HT-29 (cell line): ENCODE results near the gene PINLYP. TPM values are rescaled to one million over a fixed set of nuclear protein-coding genes. Genes with fewer than 3 reads are reported as not detected.
A peak's percentile ranks its signal among the peaks of the same experiment; 100 is the strongest.

Experiments
- DNase-seq: peaks from one replicate; pipeline ENCODE4 v3.0.0-alpha.2; 2015; ENCODE audit warnings: low spot score
- total RNA-seq: library from RNA; depleted of rRNA; stranded (reverse); fragments of >200 nt; shearing (Covaris generic); gene quantifications from 2 replicates; pipeline ENCODE4 v1.2.3, GENCODE V29; 2014

Gene PINLYP
- total RNA-seq, 1 experiment from 2014 or later: not detected

DNA sequence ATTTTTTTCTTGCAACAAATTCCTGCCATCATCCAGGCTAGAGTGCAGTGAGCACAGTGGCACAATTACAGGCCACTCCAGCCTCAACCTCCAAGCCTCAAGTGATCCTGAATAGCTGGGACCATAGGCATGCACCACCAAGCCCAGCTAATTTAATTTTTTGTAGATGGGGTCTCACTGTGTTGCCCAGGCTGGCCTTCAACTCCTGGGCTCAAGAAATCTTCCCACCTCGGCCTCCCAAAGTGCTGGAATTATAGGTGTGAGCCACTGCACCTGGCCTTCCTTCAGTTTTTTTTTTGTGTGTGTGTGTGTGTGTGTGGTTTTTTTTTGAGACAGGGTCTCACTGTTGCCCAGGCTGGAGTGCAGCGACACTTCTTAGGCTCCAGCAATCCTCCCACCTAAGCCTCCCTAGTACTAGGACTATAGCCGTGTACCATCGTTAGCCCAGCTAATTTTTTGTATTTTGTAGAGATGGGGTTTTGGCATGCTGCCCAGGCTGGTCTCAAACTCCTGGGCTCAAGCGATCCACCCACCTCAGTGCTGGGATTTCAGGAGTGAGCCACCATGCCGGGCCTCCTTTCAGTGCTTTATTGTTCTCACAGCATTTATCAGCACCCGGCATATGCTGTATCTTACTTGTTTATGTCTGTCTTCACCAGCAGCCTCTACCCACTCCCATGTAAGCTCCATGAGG lies 30.4 kb downstream of the PINLYP start:
- no peak for DNase-seq

DNA sequence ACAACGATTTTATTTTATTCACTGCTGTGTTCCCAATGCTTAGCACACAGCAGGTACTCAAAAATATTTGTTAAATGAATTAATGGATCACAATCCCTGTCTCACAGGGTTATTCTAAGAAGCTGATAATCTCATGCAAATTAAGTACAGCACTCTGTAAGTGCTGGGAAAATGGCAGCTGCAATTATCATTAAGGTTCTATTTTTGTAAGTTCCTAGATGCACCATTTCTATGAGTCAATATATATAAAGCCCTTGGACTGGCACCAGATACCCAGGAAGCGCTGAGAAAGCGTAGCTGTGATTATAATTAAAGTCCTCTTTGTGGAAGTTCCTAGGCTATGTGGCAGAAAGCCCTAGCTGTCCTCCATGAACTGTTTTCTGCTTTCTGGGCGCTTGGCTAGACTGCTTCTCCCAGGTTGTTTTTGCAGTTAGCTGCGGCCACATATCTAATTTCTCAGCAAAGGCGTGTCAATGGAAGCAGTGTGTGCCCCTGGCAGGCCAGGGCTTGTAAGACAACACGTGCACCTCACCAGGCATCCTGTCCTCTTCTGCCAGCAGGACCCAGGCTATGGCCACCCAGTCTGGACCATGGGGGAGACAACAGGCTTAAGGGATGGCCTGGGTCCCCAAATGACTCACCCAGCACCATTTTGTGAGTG lies 31.1 kb downstream of the PINLYP start:
- no peak for DNase-seq

DNA sequence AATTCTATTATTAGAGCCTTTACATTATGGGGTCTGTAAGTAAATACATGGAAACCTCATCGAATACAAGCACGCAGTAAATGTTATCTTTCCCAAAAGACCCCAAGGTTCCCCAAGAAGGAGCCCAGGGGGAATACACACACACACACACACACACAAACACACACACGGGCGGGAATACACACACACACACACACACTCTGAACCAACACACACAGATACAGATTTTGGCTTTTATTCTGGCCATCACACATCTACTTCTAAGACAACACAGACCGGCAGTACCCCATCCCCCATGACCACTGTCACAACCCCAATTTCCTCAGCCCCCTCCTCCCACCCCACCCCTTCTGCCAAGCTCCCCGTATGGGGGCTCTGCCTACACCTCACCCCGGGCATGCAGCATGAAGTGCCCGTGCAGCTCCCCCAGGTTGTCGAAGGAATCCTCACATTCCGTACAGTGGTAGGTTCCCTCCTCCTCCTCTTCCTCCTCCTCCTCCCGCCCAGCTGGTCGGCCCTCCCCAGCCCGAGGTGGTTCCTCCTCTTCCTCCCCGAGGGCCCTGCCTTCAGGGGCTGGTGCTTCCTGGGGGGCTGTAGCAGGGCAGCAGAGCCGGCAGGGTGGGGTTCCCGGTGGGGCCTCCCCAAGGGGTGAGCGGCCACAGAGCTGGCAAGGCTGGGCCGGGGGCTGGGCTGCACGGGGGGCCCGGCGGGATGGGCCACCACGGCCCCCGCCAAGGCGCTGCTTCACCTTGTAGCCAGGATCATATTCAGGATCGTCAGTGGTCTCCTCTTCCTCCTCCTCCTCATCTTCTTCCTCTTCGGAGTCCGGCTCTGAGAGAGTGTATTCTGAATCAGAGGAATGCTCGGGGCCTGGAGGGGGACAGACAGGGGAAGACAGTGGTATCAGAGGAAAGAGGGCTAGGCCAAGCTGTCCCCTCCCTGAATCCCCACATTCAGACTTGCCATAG lies 31.9 kb downstream of the PINLYP start:
- no peak for DNase-seq

DNA sequence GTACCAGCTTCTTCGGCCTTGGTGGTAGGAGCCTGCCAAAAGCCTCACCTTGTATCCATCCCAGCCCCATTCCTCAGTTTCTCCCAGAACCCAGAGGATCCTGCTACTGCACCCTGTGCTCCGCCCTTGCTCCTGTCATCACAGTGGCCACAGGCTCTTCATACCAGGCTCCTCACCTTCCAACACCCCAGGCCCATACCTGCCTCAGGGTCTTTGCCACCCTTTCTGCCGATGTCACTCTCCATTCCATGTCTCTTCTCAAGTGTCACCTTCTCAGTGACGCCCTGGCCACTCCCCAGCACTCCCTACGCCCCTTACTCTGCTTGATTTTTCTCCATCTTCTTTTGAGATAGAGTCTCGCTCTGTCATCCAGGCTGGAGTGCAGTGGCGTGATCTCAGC lies 34.3 kb downstream of the PINLYP start:
- DNase-seq: no peak

DNA sequence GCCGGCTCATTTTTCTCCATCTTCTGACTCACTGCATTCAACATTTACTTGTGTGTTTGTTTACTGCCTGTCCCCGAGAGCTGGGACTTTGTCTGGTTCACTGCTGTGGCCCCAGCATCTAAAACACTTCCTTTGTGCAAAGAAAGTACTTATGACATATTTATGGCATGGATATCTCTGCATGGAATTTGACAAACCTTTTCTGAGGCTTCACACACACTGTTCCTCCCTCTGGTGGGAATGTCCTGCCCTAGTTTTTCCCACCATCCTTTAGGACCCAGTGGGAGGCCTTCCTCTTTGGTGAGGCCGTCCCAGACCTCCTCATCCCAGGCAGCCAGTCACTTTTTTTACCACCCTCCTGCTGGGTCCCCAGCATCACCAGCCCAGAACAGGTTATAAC lies 34.9 kb downstream of the PINLYP start:
- DNase-seq: no peak

DNA sequence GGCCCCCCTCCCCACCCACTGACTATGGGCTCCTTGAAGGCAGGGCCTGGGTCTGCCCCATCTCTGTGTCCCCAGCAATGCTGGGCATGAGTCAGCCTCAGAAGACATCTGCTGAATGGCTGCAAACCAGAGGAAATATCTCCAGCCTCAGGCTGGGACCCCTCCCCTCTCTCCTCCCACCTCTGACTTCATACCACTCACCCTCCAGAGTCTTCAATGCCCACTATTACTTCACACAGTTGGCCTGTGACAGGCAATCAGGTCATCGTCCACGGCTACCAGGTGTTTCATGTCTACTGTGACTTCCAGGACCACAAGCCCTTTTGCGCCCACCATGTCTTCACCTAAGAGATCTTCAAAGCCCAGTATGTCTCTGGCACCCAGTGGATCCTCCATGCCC lies 36.2 kb downstream of the PINLYP start, which contains the start of gene SRRM5:
SRRM5 (plus strand) TSS at position 301 of the 400 bp plus-strand sequence; CDS start at position 335, 34 bp downstream.
- no peak for DNase-seq

DNA sequence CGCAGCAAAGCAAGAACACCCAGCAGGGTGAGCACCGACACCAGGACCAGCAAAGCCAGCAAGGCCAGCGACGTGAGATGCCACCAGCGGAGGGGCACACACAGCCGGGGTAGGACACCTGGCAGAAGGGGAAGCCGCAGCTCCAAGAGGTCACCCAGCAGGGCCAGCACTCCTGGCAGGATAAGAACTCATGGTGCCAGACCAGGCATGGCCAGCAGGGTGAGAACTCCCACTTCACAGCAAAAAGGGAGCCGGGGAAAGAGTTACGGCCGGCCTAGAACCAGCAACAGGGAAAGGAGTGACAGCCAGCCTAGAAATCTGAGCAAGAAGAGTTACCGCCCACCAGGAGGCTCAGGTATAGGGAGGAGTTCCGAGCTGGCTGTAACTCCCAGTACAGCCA lies 36.8 kb downstream of the PINLYP start:
- DNase-seq: no peak

DNA sequence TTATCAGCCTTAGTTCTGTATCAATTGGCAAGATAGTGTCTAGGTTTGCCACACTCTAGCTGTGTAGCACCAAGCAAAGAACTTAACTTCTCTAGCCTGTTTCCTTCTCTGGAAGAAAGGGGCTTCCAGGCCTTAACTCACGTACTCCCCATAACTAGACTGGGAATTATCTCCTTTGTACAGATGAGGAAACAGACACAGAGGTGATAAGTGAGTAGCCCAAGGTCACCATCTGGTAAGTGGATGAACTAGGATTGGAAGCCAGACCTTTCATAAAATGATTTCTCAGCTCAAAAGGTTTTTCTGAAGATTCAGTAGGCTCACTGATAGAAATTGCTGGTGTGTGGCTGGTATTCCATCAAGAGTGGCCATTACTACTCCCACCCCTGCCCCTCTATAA lies 40.7 kb downstream of the PINLYP start:
- DNase-seq: no peak

DNA sequence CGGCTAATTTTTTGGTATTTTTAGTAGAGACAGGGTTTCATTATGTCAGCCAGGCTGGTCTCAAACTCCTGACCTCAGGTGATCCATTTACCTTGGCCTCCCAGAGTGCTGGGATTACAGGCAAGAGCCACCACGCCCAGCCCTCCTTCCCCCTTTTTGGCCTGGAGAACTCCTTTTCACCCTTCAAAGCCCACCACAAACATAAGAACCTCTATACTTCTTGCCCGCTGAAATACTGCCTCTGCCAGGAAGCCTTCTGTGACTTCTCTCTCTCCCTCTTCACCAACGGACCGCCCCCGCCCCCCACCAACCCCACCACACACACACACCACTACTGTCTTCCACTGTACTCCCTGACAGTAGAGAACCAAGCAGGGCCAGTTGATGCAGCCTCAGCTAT lies 41.4 kb downstream of the PINLYP start:
- no peak for DNase-seq

DNA sequence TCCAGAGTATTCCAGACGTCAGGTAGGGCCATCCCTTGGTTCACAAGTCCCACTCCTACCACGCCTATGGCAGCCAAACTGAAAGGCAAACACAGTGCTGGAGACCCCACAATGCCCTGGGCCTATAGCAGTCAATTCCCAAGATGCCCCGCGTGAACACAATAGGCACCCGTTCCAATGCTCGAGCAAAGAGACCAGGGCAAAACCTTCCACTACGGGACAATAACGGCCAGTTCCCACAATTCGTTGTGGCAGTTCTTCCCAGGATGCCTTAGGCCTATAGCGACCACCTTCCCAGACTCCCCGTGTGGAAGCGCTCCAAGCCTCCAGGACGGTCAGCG lies 43.3 kb downstream of the PINLYP start:
- no peak for DNase-seq

DNA sequence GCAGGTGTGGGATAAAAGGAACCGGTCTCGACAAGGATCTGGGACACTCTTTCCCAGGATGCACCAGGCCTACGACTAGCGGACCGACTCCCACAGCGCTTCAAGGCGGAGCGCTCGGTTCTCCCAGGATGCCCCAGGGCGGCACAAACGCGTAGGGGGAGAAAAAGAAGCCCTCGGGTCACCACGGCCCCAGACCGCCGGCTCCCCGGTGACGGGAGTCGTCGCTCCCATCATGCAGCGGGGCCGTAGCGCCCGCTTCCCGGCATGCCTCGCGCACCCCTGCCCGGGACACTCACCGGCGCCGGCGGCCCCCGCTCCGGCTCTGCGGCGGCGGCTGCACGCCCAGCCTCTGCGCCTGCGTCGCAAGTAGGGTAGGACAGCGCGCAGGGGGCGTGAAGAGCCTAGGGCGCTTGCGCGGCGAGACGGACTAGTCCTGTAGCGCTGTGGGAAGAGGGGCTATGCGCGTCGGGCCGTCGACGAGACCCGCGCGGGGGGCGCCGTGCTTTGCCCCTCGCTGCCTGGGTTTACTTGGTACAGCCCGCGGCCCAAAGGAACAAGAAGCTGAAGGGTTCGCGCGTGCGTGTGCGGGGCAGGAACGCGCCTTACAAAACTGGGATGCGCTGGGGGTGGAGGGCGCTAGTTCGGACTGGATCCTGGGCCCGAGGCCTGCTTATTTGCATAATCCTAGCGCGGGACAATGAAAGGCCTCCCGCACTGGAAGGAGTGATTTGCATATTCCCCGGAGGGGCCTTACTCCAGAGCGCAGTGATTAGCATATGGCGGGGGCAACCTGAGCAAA lies 43.9 kb downstream of the PINLYP start, which contains the start of gene ZNF428:
ZNF428 (minus strand) TSS at position 368 of the 799 bp plus-strand sequence. CDS start 5,325 bp downstream, outside the sequence.
- peak; percentile 94 for DNase-seq

DNA sequence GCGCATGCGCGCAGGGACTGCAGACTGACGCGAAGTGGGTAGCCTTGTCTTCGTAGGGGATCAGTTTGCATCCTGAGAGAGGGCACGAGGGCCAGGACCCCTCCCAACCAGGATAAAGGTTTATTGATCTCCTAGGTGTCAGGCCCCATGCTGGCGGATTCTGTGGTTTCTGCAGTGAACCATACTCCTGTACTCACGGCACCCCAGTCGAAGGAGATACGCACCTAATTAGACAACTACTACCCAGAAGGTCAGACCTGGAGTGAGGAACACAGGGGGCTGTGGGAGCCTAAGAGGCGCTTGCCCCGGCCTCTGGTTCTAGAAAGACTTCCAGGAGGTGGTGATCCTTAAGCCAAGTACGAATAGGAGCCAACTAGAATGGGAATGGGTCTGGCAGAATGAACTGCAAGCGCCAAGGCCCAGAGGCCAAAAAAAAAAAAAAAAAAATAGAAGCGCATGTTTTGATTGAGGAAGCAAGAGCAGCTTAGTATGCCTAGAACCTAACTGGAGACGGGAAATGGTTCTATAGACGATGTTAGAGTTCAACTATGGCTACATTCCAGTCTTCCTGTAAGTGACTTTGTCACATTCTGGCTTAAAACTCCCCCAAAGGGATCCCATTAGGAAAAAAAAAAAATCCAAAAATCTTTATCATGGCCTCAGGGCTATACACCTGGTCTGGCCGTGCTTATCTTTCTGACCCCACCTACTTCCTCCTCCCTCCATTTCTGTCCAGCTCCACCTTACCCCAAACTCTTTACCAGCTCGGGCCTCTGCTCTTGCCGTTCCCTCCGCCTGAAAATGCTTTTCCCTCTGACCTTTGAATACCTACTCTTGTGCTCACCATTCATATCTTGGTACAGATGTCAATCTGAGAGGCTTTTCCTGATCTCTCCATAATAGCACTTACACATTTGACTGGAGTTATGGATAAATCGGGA lies 44.7 kb downstream of the PINLYP start:
- DNase-seq: no peak

DNA sequence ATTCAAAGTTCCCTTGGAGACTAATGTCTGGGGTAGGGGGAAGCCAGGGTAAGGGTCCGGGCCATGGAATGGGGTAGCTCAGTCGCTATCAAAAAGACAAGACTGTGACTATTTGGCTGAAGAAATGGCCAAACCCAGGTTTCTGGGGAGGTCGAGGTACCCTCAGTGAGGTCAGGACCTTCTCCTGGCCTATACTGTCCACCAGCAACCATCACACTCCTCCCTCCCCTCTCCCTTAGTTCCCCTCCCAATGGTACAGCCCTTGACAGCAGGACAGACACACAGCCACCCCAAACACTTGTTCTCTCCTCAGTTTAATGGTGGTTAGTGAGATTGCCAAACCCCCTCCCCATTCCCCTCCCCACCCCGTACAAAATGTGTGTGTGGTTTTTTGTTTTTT lies 46.5 kb downstream of the PINLYP start:
- DNase-seq: no peak

DNA sequence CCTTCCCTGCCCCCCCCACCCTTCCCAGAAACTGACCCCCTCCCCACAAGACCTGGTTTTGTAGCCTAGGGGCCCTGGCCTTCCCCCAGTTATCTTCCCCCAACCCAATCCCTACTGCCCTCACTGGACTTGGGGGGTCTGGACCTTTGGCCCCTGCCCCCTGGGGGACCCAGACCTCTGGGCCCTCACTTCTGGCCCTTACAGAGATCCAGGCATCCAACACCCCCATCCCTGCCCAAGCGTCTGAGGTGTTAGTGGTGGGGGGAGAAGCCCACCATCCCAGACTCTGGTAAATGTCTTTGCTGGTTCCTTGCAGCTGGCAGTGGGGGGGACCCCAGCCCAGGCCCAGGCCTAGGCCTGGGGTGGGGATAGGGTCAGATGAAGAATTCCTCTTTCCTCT lies 47.4 kb downstream of the PINLYP start:
- DNase-seq: no peak

DNA sequence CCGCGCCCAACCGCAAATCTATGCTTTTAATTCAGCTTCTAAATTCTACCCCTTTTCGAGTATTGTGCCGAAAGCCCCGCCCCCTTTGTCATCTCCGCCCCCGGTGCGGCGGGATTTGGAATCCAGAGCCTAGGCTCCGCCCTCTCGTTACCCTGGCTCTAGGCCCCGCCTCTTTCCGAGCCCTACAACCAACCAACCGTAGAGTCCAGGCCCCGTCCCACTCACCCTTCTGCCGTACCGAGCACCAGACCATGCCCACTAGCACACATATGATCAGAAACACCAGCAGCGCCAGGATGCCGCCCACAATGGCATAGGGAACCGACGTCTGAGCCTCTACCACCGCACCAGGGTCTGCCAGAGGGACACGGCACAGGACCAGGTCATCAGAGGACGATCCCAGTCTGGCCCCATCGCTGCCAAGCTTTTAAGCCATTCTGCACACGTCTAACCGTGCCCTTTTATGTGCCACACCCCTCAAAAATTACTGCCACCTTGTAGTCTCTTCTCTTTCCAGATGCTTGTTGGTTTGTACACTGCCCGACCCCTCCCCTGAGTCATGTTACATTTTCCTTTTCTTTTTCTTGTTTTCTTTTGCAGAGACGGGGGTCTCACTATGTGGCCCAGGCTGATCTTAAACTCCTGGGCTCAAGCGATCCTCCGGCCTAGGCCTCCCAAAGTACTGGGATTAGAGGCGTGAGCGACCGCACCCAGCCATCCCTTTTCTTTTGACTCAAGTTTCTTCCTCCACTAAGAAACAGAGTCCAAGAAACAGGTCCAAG lies 48.5 kb downstream of the PINLYP start:
- no peak for DNase-seq

DNA sequence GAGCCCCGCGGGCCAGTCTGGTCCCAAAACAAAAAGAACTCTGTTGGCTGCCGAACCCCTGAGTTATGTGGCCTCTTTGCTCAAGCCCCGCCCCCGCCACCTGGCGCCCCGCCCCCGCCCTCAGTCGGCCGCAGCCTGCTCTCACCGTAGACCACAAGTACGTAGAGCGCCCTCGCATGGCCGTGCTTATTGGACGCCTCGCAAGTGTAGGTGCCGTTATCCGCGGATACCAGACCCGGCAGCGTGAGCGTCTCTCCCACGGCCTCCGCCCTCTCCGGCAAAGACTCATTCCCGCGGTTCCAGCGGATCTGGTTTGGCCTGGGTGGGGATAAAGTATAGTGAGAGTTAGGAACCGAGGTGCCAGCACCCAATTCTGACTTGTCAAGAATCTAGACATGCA lies 49.3 kb downstream of the PINLYP start:
- DNase-seq: peak; percentile 96

DNA sequence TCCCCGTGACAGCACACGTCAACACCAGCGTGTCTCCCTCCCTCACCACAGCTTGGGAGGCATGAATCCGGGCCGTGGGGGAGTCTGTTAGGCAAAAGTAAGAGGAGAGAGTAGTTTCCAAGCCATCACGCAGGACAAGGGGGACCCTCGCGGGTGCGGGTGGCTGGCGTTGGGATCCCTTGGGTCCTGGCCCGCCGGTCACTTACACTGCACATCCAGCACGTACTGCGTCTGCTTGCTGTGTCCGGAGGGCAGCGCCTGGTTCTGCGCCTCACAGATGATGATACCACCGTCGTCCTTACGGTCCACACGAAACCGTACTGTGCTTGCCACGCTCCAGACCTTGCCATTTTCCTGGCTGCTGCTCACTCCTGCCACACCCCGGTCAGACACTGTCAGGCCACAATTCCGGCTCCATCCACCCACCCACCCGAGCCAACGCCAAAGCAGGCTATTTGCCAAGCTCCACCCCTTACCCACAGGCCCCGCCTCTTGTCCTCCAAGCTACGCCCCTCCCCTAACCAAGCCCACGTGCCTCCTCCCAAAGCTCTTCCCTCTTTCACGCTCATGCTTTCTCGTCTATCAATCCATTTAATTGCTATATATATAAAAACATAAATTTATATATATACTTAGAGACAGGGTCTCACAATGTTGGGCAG lies 50.4 kb downstream of the PINLYP start:
- DNase-seq: peak; percentile 91

DNA sequence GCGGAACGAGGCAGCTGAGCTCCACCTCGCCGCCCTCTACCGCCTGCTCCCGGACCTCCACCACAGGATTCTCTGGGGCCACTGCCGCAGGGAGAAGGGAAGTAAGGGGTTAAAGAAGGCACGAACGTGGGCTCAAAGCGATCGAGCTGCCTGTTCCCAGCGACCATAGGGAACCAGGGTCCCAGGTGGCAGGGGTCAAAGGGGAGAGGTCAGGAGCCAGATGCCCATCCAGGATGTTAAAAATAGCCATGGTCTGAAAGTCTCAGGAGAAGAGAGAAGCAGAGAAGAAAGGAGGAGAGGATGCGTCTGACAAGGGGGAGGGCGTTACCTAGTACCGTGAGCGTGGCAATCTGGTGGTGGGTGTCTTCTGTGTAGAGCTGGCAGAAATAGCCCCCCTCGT lies 51.2 kb downstream of the PINLYP start:
- no peak for DNase-seq
